Type B pancreatic cell (in vitro differentiated cells): ENCODE results near the gene ISLR. TPM values are rescaled to one million over a fixed set of nuclear protein-coding genes. Genes with fewer than 3 reads are reported as not detected.

ENCODE experiments used
- DNase-seq: peaks from one replicate; pipeline ENCODE4 v3.0.0; 2021; ENCODE audit warnings: mixed read lengths; ENCODE audit not compliant: unreplicated experiment; ENCODE audit errors: extremely low spot score
- H3K27ac Mint-ChIP-seq: 2 replicates; pipeline ENCODE4 v1.8.0; 2021; ENCODE audit warnings: mild to moderate bottlenecking, mixed read lengths
- H3K27me3 Mint-ChIP-seq: 2 replicates; pipeline ENCODE4 v1.8.0; 2021; ENCODE audit warnings: mixed read lengths
- H3K36me3 Mint-ChIP-seq: 2 replicates; pipeline ENCODE4 v1.8.0; 2021; ENCODE audit warnings: mixed read lengths
- H3K4me1 Mint-ChIP-seq: one replicate; pipeline ENCODE4 v1.8.0; 2021; ENCODE audit warnings: mixed read lengths; ENCODE audit not compliant: unreplicated experiment
- H3K4me3 Mint-ChIP-seq: 2 replicates; pipeline ENCODE4 v1.8.0; 2021; ENCODE audit warnings: mild to moderate bottlenecking, mixed read lengths
- H3K9me3 Mint-ChIP-seq: 2 replicates; pipeline ENCODE4 v1.8.0; 2021; ENCODE audit warnings: mixed read lengths
- CTCF ChIP-seq: fragments of 200-600 bp; sonication (generic); conservative IDR thresholded peaks from 2 replicates; pipeline ENCODE4 v1.5.0; 2021; ENCODE audit warnings: antibody characterized with exemption, mild to moderate bottlenecking
- total RNA-seq: library from RNA; stranded (reverse); gene quantifications from 2 replicates; pipeline ENCODE4 v1.2.1, GENCODE V29; 2021; ENCODE audit warnings: low replicate concordance

Gene ISLR
- total RNA-seq, 1 donor from 2014 or later = 41.6 TPM

GRCh38 chr15:74209560-74209958 lies 36.0 kb downstream of the ISLR start:
- H3K27ac Mint-ChIP-seq = peak overlapping the region; percentile 68
- H3K9me3 Mint-ChIP-seq = peaks cover 5% of the 10 kb centered on the region
- H3K4me3 Mint-ChIP-seq = peak overlapping the region; percentile 72
- H3K36me3 Mint-ChIP-seq = peaks cover 8% of the 10 kb centered on the region
- no peak for TF ChIP-seq CTCF
- no peak for DNase-seq
- H3K4me1 Mint-ChIP-seq = peaks cover 83% of the 10 kb centered on the region
- H3K27me3 Mint-ChIP-seq = peaks cover under 1% of the 10 kb centered on the region

- peak overlapping the region; percentile 68 for H3K27ac Mint-ChIP-seq
- H3K36me3 Mint-ChIP-seq = peaks cover 8% of the 10 kb centered on the region
- H3K4me1 Mint-ChIP-seq = peaks cover 84% of the 10 kb centered on the region
- peaks cover 5% of the 10 kb centered on the region for H3K9me3 Mint-ChIP-seq
- peaks cover 6% of the 10 kb centered on the region for H3K27me3 Mint-ChIP-seq
- no peak for TF ChIP-seq CTCF
- peak overlapping the region; percentile 72 for H3K4me3 Mint-ChIP-seq
- no peak for DNase-seq
These were observed 36.6 kb downstream of the ISLR start for GRCh38 chr15:74209997-74210671.

- peaks cover 86% of the 10 kb centered on the region for H3K4me1 Mint-ChIP-seq
These were observed 37.2 kb downstream of the ISLR start for GRCh38 chr15:74210729-74211128.

GRCh38 chr15:74211656-74212055 lies 38.1 kb downstream of the ISLR start:
- DNase-seq = no peak
- TF ChIP-seq CTCF = no peak
- Mint-ChIP-seq H3K9me3 (peaks cover 5% of the 10 kb centered on the region), H3K4me3 (peak overlapping the region; percentile 50), H3K36me3 (peaks cover 8% of the 10 kb centered on the region), H3K27ac (no peak overlapping the region), H3K4me1 (peaks cover 86% of the 10 kb centered on the region), H3K27me3 (peaks cover 10% of the 10 kb centered on the region)

More at GRCh38 chr15:74210729-74211128, 37.2 kb downstream of the ISLR start:
- peak overlapping the region; percentile 44 for H3K4me3 Mint-ChIP-seq
- peaks cover 8% of the 10 kb centered on the region for H3K36me3 Mint-ChIP-seq
- peaks cover 10% of the 10 kb centered on the region for H3K27me3 Mint-ChIP-seq
- H3K27ac Mint-ChIP-seq = peak overlapping the region; percentile 68
- DNase-seq = no peak
- TF ChIP-seq CTCF = no peak
- H3K9me3 Mint-ChIP-seq = peaks cover 5% of the 10 kb centered on the region

- Mint-ChIP-seq H3K4me1 (peaks cover 79% of the 10 kb centered on the region), H3K36me3 (peaks cover 5% of the 10 kb centered on the region), H3K27ac (peak overlapping the region; percentile 36), H3K4me3 (no peak overlapping the region), H3K9me3 (peaks cover 5% of the 10 kb centered on the region), H3K27me3 (peaks cover 10% of the 10 kb centered on the region)
- TF ChIP-seq CTCF = no peak
- DNase-seq = no peak
These were observed 39.0 kb downstream of the ISLR start for GRCh38 chr15:74212494-74212893.
